CD4-positive, alpha-beta T cell (primary cell): ENCODE results near the gene SPSB1. TPM values are rescaled to one million over a fixed set of nuclear protein-coding genes. Genes with fewer than 3 reads are reported as not detected.

ENCODE experiments used
- ATAC-seq: fragments of 200-7000 bp; cut with Tn5 transposase; one replicate; pipeline ENCODE4 v1.10.0; 2022; ENCODE audit warnings: mild to moderate bottlenecking; ENCODE audit not compliant: poor library complexity
- CTCF ChIA-PET: fragments of 350-600 bp; sonication (Branson Sonifier 250); formaldehyde crosslinking; loops from one replicate; lab custom pipeline; 2021; ENCODE audit warnings: antibody characterized with exemption, inconsistent platforms; lab: Charles Lee
- POLR2A ChIA-PET: fragments of 350-600 bp; sonication (Branson Sonifier 250); formaldehyde crosslinking; loops from one replicate; lab custom pipeline; 2021; ENCODE audit warnings: antibody characterized with exemption, inconsistent platforms; lab: Charles Lee
- DNase-seq, 14 experiments: peaks; one replicate each; pipeline ENCODE4 v3.0.0-alpha.2; 2013 to 2020; ENCODE audit warnings: mixed read lengths in 2 of 14
- H3K27ac ChIP-seq, 2 donors: one replicate each; pipeline versions ENCODE4 v1.5.1 to v1.7.0; 2013; ENCODE audit warnings: low read length in 2 of 2, low read depth in 1 of 2, mild to moderate bottlenecking in 1 of 2
- H3K27me3 ChIP-seq, 2 experiments: 1 replicate in 1 of 2; 2 replicates in 1 of 2; pipeline versions ENCODE4 v1.6.1 to v1.7.0; 2013; ENCODE audit warnings: low read length in 2 of 2, control low read depth in 1 of 2, mild to moderate bottlenecking in 1 of 2, moderate library complexity in 1 of 2; ENCODE audit not compliant: insufficient read depth in 2 of 2, control insufficient read depth in 1 of 2
- H3K36me3 ChIP-seq: one replicate; pipeline ENCODE4 v1.6.1; 2013; ENCODE audit warnings: low read length, control low read depth; ENCODE audit not compliant: insufficient read depth
- H3K4me1 ChIP-seq: one replicate; pipeline ENCODE4 v1.6.1; 2013; ENCODE audit warnings: low read length, control low read depth; ENCODE audit not compliant: insufficient read depth
- H3K4me3 ChIP-seq: one replicate; pipeline ENCODE4 v1.5.1; 2013; ENCODE audit warnings: mild to moderate bottlenecking, low read length, moderate library complexity
- H3K9me3 ChIP-seq, 2 experiments: 1 replicate in 1 of 2; 2 replicates in 1 of 2; pipeline versions ENCODE4 v1.6.1 to v1.7.0; 2013; ENCODE audit warnings: low read length in 2 of 2, mild to moderate bottlenecking in 2 of 2, control low read depth in 1 of 2, moderate library complexity in 1 of 2; ENCODE audit not compliant: control insufficient read depth in 1 of 2, insufficient read depth in 1 of 2
- H3K27ac Mint-ChIP-seq: one replicate; pipeline ENCODE4 v1.8.0; 2020; ENCODE audit warnings: mixed read lengths
- H3K27me3 Mint-ChIP-seq: one replicate; pipeline ENCODE4 v1.8.0; 2021; ENCODE audit warnings: mixed read lengths
- H3K36me3 Mint-ChIP-seq: one replicate; pipeline ENCODE4 v1.8.0; 2021; ENCODE audit warnings: low read depth, mixed read lengths
- H3K4me1 Mint-ChIP-seq: one replicate; pipeline ENCODE4 v1.8.0; 2021; ENCODE audit warnings: low read depth, mixed read lengths
- H3K4me3 Mint-ChIP-seq: one replicate; pipeline ENCODE4 v1.8.0; 2020; ENCODE audit warnings: mild to moderate bottlenecking, mixed read lengths
- H3K9me3 Mint-ChIP-seq: one replicate; pipeline ENCODE4 v1.8.0; 2020; ENCODE audit warnings: mixed read lengths
- intact Hi-C, 2 experiments: fragments of 100-400 bp; cut with DNase I in 1 of 2; cut with micrococcal nuclease in 1 of 2; formaldehyde crosslinking; loops; one replicate each; pipeline versions ENCODE4 v1.15.1 to v1.9.0; 2023 to 2025; cut with DNase I, micrococcal nuclease
- total RNA-seq, 174 experiments: library from RNA in 2 of 174; stranded (reverse) in 2 of 174; gene quantifications; one replicate each; pipeline ENCODE4 v1.2.3 and lab custom pipeline; 2021 to 2026
- TF ChIP-seq, protein P1 (sequence below): fragments of 200-600 bp; IDR thresholded peaks from one replicate; pipeline ENCODE4 v1.8.0; 2022; ENCODE audit warnings: antibody characterized with exemption, mild to moderate bottlenecking

Gene SPSB1
- total RNA-seq, 2 experiments from 2014 or later, result 1.9 to 2.3 TPM

DNA sequence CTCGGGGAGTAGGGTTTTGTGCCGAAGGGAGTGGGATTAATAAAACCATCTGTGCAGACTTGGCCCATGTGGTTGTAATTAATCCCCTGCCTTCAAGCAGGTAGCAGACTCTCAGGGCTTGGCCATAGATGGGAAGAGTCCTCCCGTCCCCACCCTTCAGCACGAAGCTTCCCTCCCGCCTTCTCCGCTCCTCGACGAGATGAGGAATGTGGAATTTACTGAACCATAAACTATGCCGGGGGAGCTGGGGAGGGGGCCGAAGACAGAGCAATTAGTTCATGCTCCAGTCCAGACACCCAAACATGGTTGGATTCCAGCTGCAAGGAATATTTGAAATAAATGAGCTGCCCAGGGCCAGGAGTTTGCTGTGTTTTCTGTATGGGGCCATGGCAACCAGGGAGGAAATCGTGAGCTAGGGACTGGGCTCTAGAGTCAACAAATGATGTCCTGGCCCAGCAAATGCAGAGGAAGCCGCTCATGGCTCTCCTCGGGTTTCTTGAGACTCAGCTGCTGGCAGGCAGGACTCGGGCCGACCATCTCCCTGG lies 78.8 kb downstream of the SPSB1 start:
- no peak overlapping the region for H3K27ac Mint-ChIP-seq
- ChIA-PET CTCF (no interaction called here), POLR2A (no interaction called here)
- DNase-seq, result no peak
- ATAC-seq, result no peak
- no peaks in the 10 kb centered on the region for H3K9me3 Mint-ChIP-seq
- H3K4me3 Mint-ChIP-seq, result no peak overlapping the region
- Histone ChIP-seq H3K4me1 (peaks cover 12% of the 10 kb centered on the region), H3K27me3 (no peaks in the 10 kb centered on the region), H3K36me3 (no peaks in the 10 kb centered on the region), H3K9me3 (no peaks in the 10 kb centered on the region), H3K27ac (no peak overlapping the region), H3K4me3 (no peak overlapping the region)
- H3K27me3 Mint-ChIP-seq, result no peaks in the 10 kb centered on the region
- intact Hi-C loops, result no loop called here
- no peaks in the 10 kb centered on the region for H3K36me3 Mint-ChIP-seq
- peaks cover 10% of the 10 kb centered on the region for H3K4me1 Mint-ChIP-seq
- TF ChIP-seq, protein P1, sequence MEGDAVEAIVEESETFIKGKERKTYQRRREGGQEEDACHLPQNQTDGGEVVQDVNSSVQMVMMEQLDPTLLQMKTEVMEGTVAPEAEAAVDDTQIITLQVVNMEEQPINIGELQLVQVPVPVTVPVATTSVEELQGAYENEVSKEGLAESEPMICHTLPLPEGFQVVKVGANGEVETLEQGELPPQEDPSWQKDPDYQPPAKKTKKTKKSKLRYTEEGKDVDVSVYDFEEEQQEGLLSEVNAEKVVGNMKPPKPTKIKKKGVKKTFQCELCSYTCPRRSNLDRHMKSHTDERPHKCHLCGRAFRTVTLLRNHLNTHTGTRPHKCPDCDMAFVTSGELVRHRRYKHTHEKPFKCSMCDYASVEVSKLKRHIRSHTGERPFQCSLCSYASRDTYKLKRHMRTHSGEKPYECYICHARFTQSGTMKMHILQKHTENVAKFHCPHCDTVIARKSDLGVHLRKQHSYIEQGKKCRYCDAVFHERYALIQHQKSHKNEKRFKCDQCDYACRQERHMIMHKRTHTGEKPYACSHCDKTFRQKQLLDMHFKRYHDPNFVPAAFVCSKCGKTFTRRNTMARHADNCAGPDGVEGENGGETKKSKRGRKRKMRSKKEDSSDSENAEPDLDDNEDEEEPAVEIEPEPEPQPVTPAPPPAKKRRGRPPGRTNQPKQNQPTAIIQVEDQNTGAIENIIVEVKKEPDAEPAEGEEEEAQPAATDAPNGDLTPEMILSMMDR, result no peak

DNA sequence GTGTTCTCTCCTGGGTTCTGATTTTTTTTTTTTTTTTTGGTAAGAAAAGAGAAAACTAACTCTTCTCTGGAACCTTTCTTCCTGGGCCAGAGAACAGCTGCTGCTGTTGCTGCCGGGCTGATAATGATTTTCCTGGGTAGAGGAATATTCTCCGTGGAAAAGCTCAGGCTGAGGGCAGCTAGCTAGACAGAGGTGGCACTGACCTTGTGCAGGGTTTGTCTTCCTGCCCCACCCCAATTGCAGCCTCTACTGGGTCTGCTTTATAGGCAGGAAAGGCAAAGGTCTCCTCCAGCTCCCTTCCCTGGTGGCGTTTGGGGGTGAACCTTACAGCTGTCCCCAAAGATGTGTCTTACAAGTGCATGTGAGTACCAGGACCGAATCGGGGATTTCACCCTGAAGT lies 79.3 kb downstream of the SPSB1 start:
- DNase-seq (no peak), ATAC-seq (no peak)
- no peak overlapping the region for H3K4me3 Mint-ChIP-seq
- intact Hi-C loops, result no loop called here
- H3K4me1 ChIP-seq, result peaks cover 12% of the 10 kb centered on the region
- H3K36me3 Mint-ChIP-seq, result no peaks in the 10 kb centered on the region
- ChIA-PET CTCF (no interaction called here), POLR2A (no interaction called here)
- H3K27ac ChIP-seq, result no peak overlapping the region
- H3K27me3 Mint-ChIP-seq, result no peaks in the 10 kb centered on the region
- no peaks in the 10 kb centered on the region for H3K9me3 Mint-ChIP-seq
- no peaks in the 10 kb centered on the region for H3K36me3 ChIP-seq
- TF ChIP-seq, protein P1, result no peak
- no peak overlapping the region for H3K4me3 ChIP-seq
- no peaks in the 10 kb centered on the region for H3K9me3 ChIP-seq
- no peaks in the 10 kb centered on the region for H3K27me3 ChIP-seq
- H3K27ac Mint-ChIP-seq, result no peak overlapping the region
- H3K4me1 Mint-ChIP-seq, result peaks cover 10% of the 10 kb centered on the region

DNA sequence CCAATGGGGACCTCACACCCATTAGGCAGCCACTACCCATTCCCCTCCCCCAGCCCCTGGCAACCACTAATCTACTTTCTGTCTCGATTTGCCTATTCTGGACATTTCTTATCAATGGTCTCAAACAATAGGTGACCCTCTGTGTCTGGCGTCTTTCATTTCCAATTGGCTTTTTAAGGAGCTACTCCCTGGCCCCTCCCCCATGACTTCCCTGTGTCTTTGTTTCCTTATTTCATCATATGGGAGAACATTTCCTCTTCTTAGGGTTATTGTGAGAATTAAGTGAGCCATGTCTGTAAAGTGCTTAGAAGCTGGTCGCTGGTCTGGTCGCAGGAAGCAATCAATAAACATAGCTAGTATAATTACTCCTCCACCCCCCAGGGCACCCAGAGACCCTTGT lies 80.9 kb downstream of the SPSB1 start:
- Histone ChIP-seq H3K4me3 (no peak overlapping the region), H3K4me1 (peaks cover under 1% of the 10 kb centered on the region), H3K27me3 (no peaks in the 10 kb centered on the region), H3K27ac (no peak overlapping the region), H3K36me3 (no peaks in the 10 kb centered on the region), H3K9me3 (no peaks in the 10 kb centered on the region)
- DNase-seq (no peak), ATAC-seq (no peak)
- Mint-ChIP-seq H3K4me1 (peaks cover under 1% of the 10 kb centered on the region), H3K36me3 (no peaks in the 10 kb centered on the region), H3K27me3 (no peaks in the 10 kb centered on the region), H3K27ac (no peak overlapping the region), H3K4me3 (no peak overlapping the region), H3K9me3 (no peaks in the 10 kb centered on the region)
- TF ChIP-seq, protein P1, result no peak
- intact Hi-C loops, result no loop called here
- POLR2A ChIA-PET, result no interaction called here
- CTCF ChIA-PET, result no interaction called here
